ENCODE data around the gene CES1.

DNA sequence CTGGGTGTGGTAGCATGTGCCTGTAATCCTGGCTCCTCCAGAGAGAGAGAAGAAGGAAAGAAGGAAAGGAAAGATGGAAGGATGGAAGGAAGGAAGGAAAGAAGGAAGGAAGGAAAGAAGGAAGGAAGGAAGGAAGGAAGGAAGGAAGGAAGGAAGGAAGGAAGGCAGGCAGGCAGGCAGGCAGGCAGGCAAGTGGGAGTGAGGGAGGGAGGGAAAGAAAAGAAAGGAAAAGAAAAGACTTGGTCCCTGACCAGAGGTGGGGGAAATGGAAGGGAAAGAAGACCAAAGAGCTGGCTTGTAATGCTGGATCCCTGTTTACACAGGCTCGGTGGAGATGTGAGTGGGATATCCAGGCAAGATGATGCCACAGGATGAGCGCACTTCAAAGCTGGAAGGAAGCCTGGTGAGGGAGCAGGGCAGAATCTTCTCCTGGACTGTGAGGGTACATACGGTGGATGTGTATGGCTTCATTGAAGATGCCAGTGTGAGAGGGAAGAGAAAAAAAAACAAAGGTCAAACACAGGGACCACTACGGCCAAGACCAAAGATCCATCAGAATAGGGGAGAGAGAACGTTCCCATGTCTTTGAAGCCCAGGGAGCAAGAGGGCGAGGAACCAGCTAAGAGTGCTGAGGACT, 2.1 kb downstream of the CES1 start:
- TF ChIP-seq, protein P1, sequence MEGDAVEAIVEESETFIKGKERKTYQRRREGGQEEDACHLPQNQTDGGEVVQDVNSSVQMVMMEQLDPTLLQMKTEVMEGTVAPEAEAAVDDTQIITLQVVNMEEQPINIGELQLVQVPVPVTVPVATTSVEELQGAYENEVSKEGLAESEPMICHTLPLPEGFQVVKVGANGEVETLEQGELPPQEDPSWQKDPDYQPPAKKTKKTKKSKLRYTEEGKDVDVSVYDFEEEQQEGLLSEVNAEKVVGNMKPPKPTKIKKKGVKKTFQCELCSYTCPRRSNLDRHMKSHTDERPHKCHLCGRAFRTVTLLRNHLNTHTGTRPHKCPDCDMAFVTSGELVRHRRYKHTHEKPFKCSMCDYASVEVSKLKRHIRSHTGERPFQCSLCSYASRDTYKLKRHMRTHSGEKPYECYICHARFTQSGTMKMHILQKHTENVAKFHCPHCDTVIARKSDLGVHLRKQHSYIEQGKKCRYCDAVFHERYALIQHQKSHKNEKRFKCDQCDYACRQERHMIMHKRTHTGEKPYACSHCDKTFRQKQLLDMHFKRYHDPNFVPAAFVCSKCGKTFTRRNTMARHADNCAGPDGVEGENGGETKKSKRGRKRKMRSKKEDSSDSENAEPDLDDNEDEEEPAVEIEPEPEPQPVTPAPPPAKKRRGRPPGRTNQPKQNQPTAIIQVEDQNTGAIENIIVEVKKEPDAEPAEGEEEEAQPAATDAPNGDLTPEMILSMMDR (IDR thresholded peaks at IDR 0.05; ENCODE audit: insufficient read depth, low read length, poor library complexity, severe bottlenecking): no peak
- TF ChIP-seq EZH2phosphoT487 (conservative IDR thresholded peaks at IDR 0.05; ENCODE audit: low read length): no peak
